A549 treated with CORT108297 at 1 μM for 4 hours (cell line): ENCODE results near the gene ANXA5. TPM values are rescaled to one million over a fixed set of nuclear protein-coding genes. Genes with fewer than 3 reads are reported as not detected.

Experiments used
- total RNA-seq: library from RNA; stranded (reverse); fragments of 200-300 nt; extraction: Qiagen RNA extraction; gene quantifications from 5 replicates; pipeline ENCODE4 v1.2.3, GENCODE V29; 2022

The ANXA5 gene
- 460 to 594 TPM (median 485 TPM) in 5 replicates for total RNA-seq

DNA sequence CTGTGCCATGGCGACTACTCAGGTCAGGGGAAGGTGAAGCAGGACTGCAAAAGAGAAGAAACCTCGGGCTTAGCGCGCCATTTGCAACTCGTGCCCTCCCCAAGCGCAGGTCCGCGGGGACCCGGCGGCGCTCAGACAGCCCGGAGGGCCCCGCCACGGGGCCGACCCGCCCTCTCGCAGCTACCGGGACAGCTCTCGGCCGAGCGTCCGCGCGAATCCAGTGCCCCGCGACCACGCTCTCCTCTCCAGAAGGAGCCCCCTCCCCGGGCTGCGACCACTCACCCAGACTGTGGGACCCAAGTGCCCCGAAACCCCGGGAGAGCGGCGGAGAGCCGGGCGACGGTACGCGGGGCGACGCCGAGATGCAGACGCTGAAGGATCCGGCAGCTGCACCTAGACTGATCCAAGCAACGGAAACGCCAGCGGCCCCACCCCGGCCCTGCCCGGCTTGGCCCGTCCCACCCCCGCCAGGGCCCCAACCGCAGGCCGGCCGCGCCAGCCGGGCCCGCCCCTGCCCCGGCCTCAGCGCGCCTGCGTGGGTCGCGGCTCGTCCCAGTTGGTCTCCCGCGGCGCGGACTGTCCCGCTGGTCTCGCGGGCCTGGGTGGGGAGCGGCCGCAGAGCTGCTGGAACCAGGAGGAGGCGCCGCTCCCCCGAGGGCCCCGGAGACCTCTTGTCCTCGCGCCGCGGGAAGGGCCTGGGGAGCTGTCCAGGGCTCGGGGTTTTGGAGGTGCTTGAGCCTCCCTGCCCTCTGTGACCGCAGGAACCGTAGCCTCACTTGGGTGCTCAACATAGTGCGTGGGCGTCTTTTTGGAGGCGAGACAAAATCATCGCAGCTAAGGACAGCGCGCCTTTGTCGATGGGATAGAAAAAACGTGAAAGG lies at the start of gene ANXA5:
ANXA5 (minus strand) TSS at position 400 of the 881 bp plus-strand sequence; CDS start at position 9, 391 bp downstream.

Other genes starting within 250 kb of the ANXA5 start
- gene SMIM43, start 68.2 kb upstream of the ANXA5 start, total RNA-seq = 0.22 to 0.46 TPM (median 0.34 TPM) in 5 replicates
- gene EXOSC9, start 104.3 kb upstream of the ANXA5 start, total RNA-seq = 27.1 to 34.5 TPM (median 28.0 TPM) in 5 replicates
- 38.9 to 49.1 TPM (median 46.3 TPM) in 5 replicates for gene CCNA2, start 126.9 kb upstream of the ANXA5 start, total RNA-seq
- gene BBS7, start 173.5 kb upstream of the ANXA5 start, total RNA-seq = 11.1 to 15.2 TPM (median 14.1 TPM) in 5 replicates